Left renal pelvis (tissue), 4 donors: Measurements from ENCODE around the gene CHD3. TPM values are rescaled to one million over a fixed set of nuclear protein-coding genes. Genes with fewer than 3 reads are reported as not detected.
"Not testable (repeated sequence)": the region's sequence is repeated elsewhere in the genome, so short reads cannot be mapped to it uniquely, and the experiment has no call there.

Source experiments
- DNase-seq, 4 donors: peaks; one replicate each; pipeline ENCODE4 v3.0.0-alpha.2; 2013; ENCODE audit warnings: low read depth in 4 of 4, low spot score in 3 of 4
- polyA plus RNA-seq, 4 donors: library from polyadenylated mRNA; unstranded; fragments of 120-200 nt; gene quantifications; one replicate each; pipeline ENCODE4 v1.2.1, GENCODE V29; 2013; ENCODE audit not compliant: insufficient read length in 4 of 4

The CHD3 gene
- polyA plus RNA-seq, 4 donors, result 146 to 213 (median 186) TPM

- DNase-seq, result no peak
Measured at GRCh38 chr17:7849751-7850504, 38.7 kb upstream of the CHD3 start.

GRCh38 chr17:7850701-7851437 lies 37.7 kb upstream of the CHD3 start:
- DNase-seq, result no peak

- peak in 3 of 4 donors; percentile 75 to 82 (median 77) for DNase-seq
Measured at GRCh38 chr17:7851438-7852261, 36.9 kb upstream of the CHD3 start.

GRCh38 chr17:7852262-7852670 lies 36.3 kb upstream of the CHD3 start:
- DNase-seq, result no peak

GRCh38 chr17:7852919-7853690 lies 35.5 kb upstream of the CHD3 start:
- DNase-seq, result no peak

- DNase-seq, result no peak
Measured at GRCh38 chr17:7853691-7854038, 34.9 kb upstream of the CHD3 start.

- DNase-seq, result no peak
Measured at GRCh38 chr17:7854078-7854777, 34.4 kb upstream of the CHD3 start.

- no peak for DNase-seq
Measured at GRCh38 chr17:7854851-7855659, 33.5 kb upstream of the CHD3 start, which contains the start of gene TMEM88. TSS of gene TMEM88 (plus strand) at chr17:7855066. CDS start at chr17:7855075, 9 bp downstream.

GRCh38 chr17:7855660-7856010 lies 33.0 kb upstream of the CHD3 start:
- DNase-seq, result no peak

- peak in 1 of 4 donors; percentile 36 for DNase-seq
Measured at GRCh38 chr17:7856011-7856810, 32.4 kb upstream of the CHD3 start.

GRCh38 chr17:7856811-7857712 lies 31.5 kb upstream of the CHD3 start, which contains the start of gene NAA38:
TSS of gene NAA38 (minus strand) at chr17:7857559. CDS start at chr17:7857463, 96 bp downstream.
- peak; percentile 98 to 100 (median 99) for DNase-seq

- peak in 3 of 4 donors; percentile 87 to 91 (median 90) for DNase-seq
Measured at GRCh38 chr17:7857713-7858521, 30.7 kb upstream of the CHD3 start, which contains the start of gene CYB5D1. TSS of gene CYB5D1 (plus strand) at chr17:7858003. CDS start at chr17:7858135, 132 bp downstream.

GRCh38 chr17:7858522-7858810 lies 30.1 kb upstream of the CHD3 start:
- DNase-seq, result no peak

GRCh38 chr17:7859028-7859427 lies 29.6 kb upstream of the CHD3 start:
- DNase-seq, result no peak

- DNase-seq, result peak in 1 of 4 donors; percentile 56
Measured at GRCh38 chr17:7862692-7863437, 25.7 kb upstream of the CHD3 start.

GRCh38 chr17:7864384-7864783 lies 24.2 kb upstream of the CHD3 start:
- DNase-seq, result not testable (repeated sequence)
